SIG-M5 (cell line): ENCODE results near the gene OTUB1.

Experiments used
- DNase-seq: peaks from one replicate; lab custom pipeline; 2025; lab: John Stamatoyannopoulos, UW

The OTUB1 gene

DNA sequence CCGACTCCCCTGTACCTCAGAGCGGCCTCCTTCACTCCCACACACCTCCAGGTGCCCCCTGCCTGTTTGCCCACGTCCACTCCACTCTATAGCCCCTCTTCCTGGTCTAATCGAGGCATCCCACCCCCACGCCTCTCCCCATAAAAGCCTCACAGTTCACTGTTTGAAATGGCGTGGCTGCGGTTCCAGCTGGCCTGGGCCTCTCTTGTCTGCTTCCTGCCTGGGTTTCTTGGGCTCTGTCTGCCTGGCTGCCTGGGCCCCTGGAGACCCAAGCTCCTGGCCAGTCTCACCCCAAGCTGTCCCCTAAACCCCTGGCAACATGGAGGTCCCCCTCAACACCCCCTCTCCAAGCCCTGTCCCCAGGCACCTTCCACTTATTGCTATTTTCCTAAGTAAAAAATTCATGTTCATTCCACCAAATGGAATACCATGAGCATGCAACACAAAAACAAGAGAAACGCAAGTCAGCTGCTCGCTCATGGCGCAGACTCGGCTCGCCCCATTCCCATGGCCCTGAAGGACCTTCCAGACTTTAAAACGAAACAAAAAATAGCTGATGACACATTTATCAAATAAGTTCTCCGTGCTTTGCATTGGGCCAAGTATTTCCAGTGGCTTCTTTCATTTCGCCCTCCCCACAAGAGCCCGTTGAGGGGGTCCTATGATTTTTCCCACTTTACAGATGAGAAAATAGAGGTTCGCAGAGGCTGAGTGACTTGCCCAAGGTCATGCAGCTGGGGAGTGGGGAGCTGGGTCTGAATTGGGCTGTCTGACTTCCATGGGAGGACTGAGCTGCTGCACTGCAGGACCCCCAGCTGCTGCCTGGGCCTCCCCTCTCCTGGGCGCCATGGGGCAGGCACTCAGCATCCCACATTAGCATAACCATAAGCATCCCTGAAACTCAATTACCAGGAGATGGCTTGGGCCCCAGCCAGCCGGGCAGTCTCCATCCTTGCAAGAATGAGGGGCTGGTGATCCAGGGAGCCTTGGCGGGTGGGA lies 37.8 kb downstream of the OTUB1 start:
- DNase-seq = no peak

DNA sequence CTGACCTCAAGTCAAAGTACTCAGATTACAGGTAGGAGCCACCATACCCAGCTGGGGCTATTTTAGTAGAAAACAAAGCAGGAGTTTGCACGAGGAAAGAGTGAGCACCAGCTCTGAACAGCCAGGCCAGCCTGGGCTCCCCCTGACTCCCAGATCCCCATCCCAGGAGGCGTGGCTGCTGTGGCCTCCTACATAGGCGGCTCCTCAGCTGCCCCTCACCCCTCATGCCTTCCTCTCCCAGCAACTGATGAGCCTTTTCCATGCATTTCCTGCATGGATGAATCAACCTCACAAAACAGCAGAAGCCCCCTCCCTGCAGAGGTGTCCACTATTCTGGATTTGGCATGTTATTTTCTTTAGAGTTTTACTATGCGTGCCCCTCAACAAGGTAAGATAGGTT lies 39.0 kb downstream of the OTUB1 start:
- DNase-seq = no peak

- DNase-seq = no peak
These were observed 40.5 kb downstream of the OTUB1 start for GRCh38 chr11:64026575-64027205.

GRCh38 chr11:64027651-64028397 lies 41.6 kb downstream of the OTUB1 start:
- no peak for DNase-seq

- no peak for DNase-seq
These were observed 42.3 kb downstream of the OTUB1 start for GRCh38 chr11:64028398-64029115.

DNA sequence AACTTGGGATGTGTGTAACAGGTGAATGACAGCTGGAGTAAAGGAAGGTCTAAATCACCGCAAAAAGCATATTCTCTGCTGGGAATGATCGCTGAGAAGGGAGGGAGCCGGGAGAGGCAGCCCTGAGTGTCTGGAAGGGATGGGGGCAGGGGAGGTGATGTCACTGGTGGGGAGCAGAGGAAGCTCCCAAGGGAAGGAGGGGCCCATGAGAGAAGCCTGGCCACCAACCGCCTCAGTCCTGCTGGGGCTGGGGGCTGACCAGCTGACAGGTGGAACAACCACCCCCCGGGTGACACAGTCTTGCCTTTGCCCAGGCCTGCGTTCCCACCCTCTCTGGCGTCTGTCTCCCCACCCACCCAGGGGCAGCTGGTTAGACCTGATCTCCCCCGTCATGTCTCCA lies 43.5 kb downstream of the OTUB1 start:
- DNase-seq = no peak

DNA sequence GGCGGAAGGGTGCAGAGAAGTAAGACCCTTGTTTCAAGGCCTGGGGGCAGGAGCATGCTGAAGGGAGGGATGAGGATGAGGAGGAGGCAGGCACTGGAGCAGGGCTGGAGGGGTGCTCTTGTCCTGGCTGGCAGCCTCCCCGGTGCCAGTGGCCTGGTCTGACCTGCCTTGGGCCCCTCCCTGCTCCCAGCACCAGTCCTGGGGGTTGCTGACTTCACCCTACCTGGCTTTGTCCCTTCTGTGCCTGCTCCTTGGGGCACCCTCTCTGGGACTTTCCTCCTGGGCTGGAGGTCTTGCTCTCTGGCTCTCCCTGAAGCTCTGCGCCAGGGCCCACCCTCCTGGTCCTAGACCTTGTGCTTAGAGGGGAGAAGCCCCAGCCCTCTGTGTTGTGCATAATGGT lies 44.8 kb downstream of the OTUB1 start:
- DNase-seq = no peak

DNA sequence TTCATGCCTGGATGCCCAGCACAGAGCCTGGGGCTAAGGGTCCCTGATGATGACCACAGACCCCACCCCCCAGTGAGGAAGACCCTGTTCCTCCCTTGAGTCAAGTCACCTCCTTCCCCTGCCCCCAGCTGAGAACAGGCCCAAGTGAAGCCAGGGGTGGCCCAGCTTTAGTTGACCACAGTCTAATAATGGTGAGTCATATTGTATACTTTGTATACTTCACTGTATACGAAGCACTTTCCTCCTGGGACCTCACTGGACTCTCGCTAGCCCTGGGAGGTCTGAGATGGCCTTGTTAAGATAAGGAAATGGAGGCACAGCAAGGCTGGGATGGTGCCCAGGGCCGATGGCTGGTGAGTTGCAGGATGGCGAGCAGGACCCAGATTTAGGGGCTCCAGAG lies 45.8 kb downstream of the OTUB1 start:
- no peak for DNase-seq

- no peak for DNase-seq
These were observed 48.2 kb downstream of the OTUB1 start for GRCh38 chr11:64034411-64034811.

DNA sequence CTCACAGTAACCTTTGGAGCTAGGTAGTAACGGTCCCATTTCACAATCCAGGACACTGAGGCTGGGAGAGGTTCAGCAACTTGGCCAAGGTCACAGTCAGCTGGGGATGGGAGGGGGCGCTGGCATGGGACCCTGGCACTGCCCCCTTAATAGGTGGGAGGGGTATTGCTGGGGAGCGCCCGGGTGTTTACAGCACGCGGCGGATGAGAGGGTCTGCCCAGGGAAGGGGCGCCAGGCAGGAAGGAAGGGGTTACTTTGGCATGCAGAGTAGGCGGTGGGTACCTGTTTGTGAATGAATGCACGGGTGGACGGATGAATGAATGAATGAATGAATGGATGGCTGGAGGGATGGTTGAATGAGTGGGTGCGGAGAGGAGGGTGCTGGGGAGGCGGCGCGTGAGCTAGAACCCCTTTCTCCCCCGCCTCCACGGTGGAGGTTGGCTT lies 48.9 kb downstream of the OTUB1 start:
- no peak for DNase-seq

GRCh38 chr11:64035576-64035975 lies 49.3 kb downstream of the OTUB1 start, which contains the start of gene FLRT1:
TSS of gene FLRT1 (plus strand) at chr11:64035931. CDS start at chr11:64116268, 80,337 bp downstream.
- no peak for DNase-seq

DNA sequence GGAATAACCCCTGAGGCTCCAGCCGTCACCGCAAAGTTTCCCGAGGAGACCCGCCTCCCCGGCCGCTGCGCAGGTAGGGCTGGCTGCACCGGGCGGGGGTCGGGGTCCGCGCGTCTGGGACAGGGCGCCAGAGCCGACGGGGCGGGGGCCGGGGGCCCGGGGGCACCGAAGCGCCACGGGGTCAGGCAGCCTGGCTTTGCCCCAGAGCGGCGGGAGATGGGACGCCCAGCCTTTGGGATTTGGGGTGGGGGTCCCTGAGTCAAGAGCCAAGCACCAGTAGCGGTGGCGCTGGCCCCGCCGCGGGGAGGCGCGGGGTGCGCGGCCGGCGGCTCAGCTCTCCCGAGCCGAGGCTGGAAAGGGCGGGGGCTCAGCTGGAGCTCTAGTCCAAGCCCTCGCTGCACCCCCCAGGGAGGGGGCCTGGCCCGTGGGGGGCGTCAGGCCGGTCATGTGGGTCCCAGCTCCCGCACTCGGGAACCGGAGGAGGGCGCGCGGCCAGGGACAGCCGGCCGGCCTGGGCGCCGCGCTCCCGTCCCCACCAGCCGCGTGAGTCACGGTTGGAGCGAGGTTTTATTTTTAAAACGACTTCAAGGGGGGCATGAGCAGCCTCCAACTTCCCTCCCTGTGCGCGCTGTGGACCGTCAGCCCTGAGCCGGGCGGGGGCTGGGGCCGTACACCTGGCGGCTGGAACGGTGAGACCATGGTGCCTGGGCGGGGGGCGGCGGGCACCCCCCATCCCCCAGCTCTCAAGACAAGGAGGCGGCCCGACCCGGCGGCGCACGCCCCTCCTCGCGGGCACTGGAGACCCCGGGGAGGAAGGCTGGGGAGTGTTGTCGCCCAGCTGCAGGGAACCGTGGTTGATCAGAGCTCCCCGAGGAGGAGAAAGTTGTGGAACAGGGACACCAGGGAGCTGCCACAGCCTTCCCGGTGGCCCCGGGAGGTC lies 50.1 kb downstream of the OTUB1 start:
- DNase-seq = no peak

GRCh38 chr11:64037027-64037634 lies 50.9 kb downstream of the OTUB1 start:
- DNase-seq = no peak

- DNase-seq = no peak
These were observed 52.3 kb downstream of the OTUB1 start for GRCh38 chr11:64038500-64038899.

- DNase-seq = no peak
These were observed 52.9 kb downstream of the OTUB1 start for GRCh38 chr11:64039012-64039665.

- no peak for DNase-seq
These were observed 54.6 kb downstream of the OTUB1 start for GRCh38 chr11:64040684-64041322.

GRCh38 chr11:64041846-64042245 lies 55.6 kb downstream of the OTUB1 start:
- DNase-seq = no peak

- no peak for DNase-seq
These were observed 56.1 kb downstream of the OTUB1 start for GRCh38 chr11:64042301-64042700.

GRCh38 chr11:64043545-64043944 lies 57.3 kb downstream of the OTUB1 start:
- DNase-seq = no peak
